DMS79 (cell line): Measurements from ENCODE around the gene LYPD4.
"Not testable (repeated sequence)": the region's sequence is repeated elsewhere in the genome, so short reads cannot be mapped to it uniquely, and the experiment has no call there.

Experiments used
- DNase-seq: peaks from one replicate; lab custom pipeline; 2025; lab: John Stamatoyannopoulos, UW

LYPD4 gene

GRCh38 chr19:41799444-41800000 lies 45.0 kb downstream of the LYPD4 start:
- DNase-seq, result no peak

DNA sequence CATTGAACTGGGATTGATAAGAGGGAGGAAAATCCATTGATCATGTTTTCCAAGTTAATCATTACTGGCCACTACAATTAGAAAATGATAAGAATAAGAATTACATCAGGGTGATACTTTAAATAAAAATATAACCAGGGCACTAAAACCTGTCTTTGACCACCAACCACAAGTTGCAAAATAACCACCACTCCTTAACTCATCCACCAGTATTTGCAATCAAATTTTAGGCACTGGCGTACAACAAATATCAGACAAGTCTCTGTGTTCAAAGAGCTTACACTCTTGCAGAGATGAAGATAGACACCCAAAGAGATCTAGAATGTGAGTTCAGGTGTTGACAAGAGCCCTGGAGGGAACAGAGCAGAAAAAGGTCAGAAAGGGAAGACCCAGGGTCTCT lies 47.6 kb downstream of the LYPD4 start:
- no peak for DNase-seq

DNA sequence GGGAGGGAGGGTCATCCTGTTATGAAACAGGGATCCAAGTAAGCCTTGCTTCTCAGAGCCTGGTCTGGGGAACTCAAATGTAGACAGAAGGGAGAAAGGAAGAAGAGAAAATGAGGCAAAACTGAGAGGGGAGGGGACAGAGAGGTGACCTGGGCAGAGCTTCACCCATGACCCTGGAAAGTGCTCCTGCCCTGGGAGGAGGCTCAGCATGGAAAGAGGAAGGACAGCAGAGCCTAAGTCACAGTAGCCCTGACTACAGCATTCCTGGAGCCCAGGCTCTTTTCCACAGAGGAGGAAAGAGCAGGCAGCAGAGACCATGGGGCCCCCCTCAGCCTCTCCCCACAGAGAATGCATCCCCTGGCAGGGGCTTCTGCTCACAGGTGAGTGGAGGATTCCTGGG lies 48.1 kb downstream of the LYPD4 start, which contains the start of gene CEACAM3:
CEACAM3 (plus strand) TSS at position 226 of the 400 bp plus-strand sequence; CDS start at position 317, 91 bp downstream.
- DNase-seq, result no peak

DNA sequence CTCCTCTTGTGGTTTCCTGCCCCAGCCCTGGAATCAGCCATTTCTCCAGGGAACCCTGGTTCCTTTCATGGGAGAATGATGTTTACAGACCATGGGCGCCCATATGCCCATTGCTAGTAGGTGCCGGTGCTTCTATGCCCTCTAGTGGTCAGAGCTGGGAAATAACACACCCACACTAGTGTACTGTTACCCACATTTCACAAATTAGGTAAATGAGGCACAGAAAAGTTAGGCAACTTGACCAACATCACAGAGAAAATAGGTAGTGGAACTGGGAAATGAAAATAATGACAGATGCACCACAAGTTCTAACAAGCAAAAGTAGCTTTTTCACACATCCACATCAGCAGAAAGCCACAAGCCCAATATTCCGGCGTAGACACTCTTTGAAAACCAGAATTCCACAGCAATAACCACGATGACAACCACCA lies 49.4 kb downstream of the LYPD4 start:
- peak; percentile 39 for DNase-seq

DNA sequence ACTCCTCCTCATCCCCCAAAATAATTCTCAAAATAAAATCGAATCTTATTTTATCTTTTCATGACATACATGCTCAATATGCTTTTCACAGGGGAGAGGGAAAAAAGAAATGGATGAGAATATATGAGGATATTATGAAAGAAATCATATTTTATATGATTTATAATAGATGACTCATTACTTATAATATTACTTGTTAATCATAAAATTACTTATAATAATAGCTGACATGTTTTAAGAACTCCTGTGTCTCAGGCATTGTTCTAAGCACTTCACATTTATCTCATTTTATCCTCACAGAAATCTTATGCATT lies 51.1 kb downstream of the LYPD4 start:
- no peak for DNase-seq

GRCh38 chr19:41792513-41793413 lies 51.7 kb downstream of the LYPD4 start:
- DNase-seq, result peak; percentile 96

DNA sequence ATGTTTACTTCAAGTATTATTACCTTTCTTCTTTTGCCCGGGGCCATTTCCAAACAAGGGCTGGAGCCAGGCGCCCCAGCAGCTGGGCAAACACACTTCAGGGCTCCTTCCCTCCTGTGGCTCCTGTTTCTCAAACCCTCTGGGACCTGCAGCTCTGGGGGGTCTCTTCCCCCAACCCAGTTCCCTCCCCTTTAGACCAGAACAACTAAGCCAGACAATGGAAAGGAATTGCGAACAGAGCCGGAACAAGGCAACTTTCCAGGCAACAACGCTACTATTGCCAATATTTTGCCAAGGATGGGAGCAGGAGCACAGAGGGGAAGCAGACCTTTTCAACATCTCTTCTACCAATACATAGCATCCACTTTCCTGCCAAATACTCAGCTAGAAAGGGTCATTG lies 55.4 kb downstream of the LYPD4 start:
- DNase-seq, result peak; percentile 88

DNA sequence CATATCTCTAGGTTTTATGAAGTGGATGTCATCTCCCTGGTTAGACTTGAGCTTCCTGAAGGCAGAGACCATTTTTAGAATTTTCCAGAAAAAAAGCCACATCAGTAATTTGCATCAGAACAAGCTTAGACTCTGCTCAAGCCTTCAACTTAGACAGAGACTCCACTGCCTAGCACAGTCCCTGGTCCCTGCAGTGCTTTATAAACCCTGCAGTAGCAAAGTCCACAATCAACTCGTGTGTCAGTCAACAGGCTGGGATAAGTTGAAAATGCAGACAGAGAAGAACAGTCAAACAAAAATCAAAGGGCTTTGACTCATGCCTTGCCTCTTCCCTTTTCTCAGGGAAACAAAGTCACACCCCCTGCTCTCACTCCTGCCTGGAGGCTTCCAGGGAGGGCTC lies 56.0 kb downstream of the LYPD4 start:
- DNase-seq, result not testable (repeated sequence)
